Nephron (organoid): ENCODE measurements around the gene TRIM71.

Experiments
- H3K27ac Mint-ChIP-seq, 3 experiments: 2 replicates each; pipeline ENCODE4 v1.8.0; 2020; ENCODE audit warnings: mixed read lengths in 3 of 3, mild to moderate bottlenecking in 2 of 3, moderate library complexity in 1 of 3
- H3K27me3 Mint-ChIP-seq: 2 replicates; pipeline ENCODE4 v1.8.0; 2021; ENCODE audit warnings: low read depth, mild to moderate bottlenecking, moderate library complexity, mixed read lengths
- H3K36me3 Mint-ChIP-seq: 2 replicates; pipeline ENCODE4 v1.8.0; 2020; ENCODE audit warnings: low read depth, mixed read lengths
- H3K4me1 Mint-ChIP-seq: 2 replicates; pipeline ENCODE4 v1.8.0; 2020; ENCODE audit warnings: mixed read lengths
- H3K4me3 Mint-ChIP-seq, 3 experiments: 2 replicates each; pipeline ENCODE4 v1.8.0; 2020; ENCODE audit warnings: mild to moderate bottlenecking in 3 of 3, mixed read lengths in 3 of 3, moderate library complexity in 2 of 3
- H3K9me3 Mint-ChIP-seq: 2 replicates; pipeline ENCODE4 v1.8.0; 2020; ENCODE audit warnings: mixed read lengths
- TF ChIP-seq, protein P1 (sequence below), 3 experiments: fragments of 200-600 bp; sonication (generic); IDR thresholded peaks; one replicate each; pipeline ENCODE4 v1.5.0; 2021; ENCODE audit warnings: antibody characterized with exemption in 3 of 3; ENCODE audit not compliant: unreplicated experiment in 3 of 3

TRIM71 gene

DNA sequence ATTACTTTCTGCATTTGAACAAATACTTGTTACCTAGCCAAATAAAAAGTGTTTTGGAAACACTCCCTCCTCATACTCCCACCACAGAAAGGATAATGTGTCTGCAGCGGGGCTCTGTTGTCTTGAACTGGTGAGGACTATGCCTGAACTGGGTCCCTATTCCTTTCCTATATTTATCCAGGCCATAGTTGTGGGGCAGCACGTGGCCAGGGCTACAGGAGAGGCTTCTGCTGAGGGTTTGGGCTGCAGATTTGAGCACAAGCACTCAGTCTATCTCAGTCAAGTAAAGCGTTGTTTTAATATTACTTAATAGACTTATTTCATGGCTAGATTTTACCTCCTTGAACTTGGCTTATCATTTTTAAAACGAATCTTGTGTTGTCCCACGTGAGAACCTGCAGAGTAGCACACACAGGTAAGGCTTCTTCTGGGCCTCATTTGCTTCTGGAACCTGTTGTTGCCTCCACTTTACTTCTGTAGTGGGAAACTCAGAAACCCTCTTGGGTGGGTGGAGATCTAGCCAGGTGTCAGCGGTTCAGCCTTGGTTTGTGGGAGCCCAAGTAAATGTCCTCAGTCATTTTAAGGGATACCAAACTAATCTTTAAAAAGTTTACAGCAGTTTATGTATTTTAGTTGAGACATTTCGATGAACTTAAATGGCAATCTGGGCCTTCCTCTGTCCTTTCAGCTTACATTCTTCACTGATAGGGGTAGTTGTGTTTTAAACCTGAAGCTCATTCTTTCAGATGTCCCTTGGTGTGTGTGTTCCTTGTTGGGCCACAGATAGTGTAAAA lies 51.1 kb downstream of the TRIM71 start:
- H3K9me3 Mint-ChIP-seq = no peaks in the 10 kb centered on the region
- H3K27me3 Mint-ChIP-seq = peaks cover 52% of the 10 kb centered on the region
- no peak overlapping the region for H3K4me3 Mint-ChIP-seq
- H3K4me1 Mint-ChIP-seq = peaks cover 69% of the 10 kb centered on the region
- no peaks in the 10 kb centered on the region for H3K36me3 Mint-ChIP-seq
- H3K27ac Mint-ChIP-seq = peak overlapping the region; percentile 75 to 86 (median 84)
- TF ChIP-seq, protein P1, sequence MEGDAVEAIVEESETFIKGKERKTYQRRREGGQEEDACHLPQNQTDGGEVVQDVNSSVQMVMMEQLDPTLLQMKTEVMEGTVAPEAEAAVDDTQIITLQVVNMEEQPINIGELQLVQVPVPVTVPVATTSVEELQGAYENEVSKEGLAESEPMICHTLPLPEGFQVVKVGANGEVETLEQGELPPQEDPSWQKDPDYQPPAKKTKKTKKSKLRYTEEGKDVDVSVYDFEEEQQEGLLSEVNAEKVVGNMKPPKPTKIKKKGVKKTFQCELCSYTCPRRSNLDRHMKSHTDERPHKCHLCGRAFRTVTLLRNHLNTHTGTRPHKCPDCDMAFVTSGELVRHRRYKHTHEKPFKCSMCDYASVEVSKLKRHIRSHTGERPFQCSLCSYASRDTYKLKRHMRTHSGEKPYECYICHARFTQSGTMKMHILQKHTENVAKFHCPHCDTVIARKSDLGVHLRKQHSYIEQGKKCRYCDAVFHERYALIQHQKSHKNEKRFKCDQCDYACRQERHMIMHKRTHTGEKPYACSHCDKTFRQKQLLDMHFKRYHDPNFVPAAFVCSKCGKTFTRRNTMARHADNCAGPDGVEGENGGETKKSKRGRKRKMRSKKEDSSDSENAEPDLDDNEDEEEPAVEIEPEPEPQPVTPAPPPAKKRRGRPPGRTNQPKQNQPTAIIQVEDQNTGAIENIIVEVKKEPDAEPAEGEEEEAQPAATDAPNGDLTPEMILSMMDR (IDR thresholded peaks at IDR 0.05; ENCODE audit: unreplicated experiment in 3 of 3) = no peak

DNA sequence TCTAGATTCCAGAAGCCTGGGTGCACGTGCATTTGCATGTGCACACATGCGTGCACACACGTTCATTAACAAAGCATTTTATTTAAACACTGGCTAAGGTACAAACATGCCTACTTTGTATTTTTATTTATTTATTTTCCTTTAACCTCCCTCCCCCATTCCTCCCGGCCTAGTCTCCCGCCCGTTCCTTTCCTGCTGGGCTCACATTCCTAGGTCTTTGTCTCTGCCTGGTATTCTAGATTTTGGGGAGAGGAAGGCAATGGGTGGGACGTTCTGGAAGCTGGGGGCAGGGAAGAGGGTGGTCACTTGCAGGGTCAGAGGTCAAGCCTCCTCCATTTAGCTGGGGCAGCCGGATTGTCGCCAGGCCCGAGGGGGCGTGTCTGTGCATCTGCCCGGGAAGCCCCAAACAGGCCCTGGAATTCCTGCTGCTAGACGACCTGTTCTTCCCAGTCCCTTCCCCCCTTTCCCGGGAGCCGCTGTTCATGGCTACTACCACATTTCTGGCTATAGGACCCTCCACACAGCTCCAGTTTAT lies 51.8 kb downstream of the TRIM71 start:
- peak overlapping the region; percentile 75 to 86 (median 84) for H3K27ac Mint-ChIP-seq

DNA sequence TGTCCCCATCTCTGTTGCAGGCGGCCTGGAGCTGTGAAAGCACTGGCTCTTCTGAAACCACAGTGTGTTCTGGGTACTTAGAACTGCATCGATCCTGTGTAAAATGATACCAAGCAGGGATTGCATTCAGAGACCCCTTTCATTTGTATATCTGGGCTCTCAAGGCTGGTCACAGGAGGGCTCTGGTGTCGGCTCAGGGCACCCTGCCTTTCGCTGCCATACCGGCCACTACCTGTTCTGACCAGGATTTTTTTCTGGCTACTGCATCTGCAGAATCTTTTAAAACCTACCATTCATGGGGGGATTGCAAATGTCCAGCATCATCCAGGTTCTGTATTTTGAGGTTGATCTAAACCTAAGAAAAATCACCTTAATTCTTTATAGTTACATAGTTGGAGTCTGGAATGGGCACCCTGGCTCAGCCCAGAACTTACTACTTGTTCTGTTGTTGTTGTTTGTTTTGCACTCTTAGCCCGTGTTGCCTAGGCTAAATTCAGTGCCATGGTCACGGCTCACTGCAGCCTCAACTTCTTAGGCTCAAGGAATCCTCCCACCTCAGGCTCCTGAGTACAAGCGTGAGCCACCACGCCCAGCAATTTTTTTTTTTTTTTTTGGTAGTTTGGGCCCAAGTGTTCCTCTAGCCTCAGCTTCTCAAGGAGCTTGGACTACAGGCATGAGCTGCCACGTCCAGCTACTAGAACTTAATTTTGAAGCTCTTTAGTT lies 52.7 kb downstream of the TRIM71 start:
- peaks cover 63% of the 10 kb centered on the region for H3K4me1 Mint-ChIP-seq

More for the DNA sequence above, 51.8 kb downstream of the TRIM71 start:
- Mint-ChIP-seq H3K27me3 (peaks cover 49% of the 10 kb centered on the region), H3K4me3 (peak overlapping the region in 1 of 3 experiments; percentile 20), H3K4me1 (peaks cover 68% of the 10 kb centered on the region), H3K36me3 (no peaks in the 10 kb centered on the region), H3K9me3 (no peaks in the 10 kb centered on the region)
- TF ChIP-seq, protein P1 (IDR thresholded peaks at IDR 0.05; ENCODE audit: unreplicated experiment in 3 of 3) = no peak

DNA sequence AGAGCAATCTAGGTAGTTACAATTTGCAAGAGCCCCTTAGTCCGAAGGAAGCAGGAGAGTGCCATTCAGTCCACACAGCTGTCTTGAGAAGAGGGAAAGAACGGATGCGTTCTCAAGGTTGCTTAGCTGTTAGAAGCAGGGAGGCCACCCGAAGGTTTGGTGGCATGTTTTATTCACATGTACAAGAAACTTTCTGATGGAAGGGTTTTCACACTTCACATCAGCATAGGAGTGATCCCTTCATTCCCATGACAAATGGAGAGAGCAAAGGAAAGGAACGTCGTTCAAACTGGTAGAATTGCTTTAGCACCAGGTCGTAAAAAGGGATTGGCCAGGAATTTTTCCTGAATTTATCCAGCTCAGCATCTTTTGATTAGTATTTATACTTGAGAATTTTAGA lies 53.5 kb downstream of the TRIM71 start:
- TF ChIP-seq, protein P1 (IDR thresholded peaks at IDR 0.05; ENCODE audit: unreplicated experiment in 3 of 3) = no peak
- Mint-ChIP-seq H3K4me1 (peaks cover 65% of the 10 kb centered on the region), H3K4me3 (no peak overlapping the region), H3K36me3 (peaks cover 5% of the 10 kb centered on the region), H3K27me3 (peaks cover 49% of the 10 kb centered on the region), H3K9me3 (no peaks in the 10 kb centered on the region), H3K27ac (peak overlapping the region in 1 of 3 experiments; percentile 2)

More for the DNA sequence above, 52.7 kb downstream of the TRIM71 start:
- TF ChIP-seq, protein P1 (IDR thresholded peaks at IDR 0.05; ENCODE audit: unreplicated experiment in 3 of 3) = no peak
- Mint-ChIP-seq H3K4me3 (no peak overlapping the region), H3K9me3 (no peaks in the 10 kb centered on the region), H3K27ac (peak overlapping the region in 2 of 3 experiments; percentile 33 to 84), H3K36me3 (no peaks in the 10 kb centered on the region), H3K27me3 (peaks cover 44% of the 10 kb centered on the region)

DNA sequence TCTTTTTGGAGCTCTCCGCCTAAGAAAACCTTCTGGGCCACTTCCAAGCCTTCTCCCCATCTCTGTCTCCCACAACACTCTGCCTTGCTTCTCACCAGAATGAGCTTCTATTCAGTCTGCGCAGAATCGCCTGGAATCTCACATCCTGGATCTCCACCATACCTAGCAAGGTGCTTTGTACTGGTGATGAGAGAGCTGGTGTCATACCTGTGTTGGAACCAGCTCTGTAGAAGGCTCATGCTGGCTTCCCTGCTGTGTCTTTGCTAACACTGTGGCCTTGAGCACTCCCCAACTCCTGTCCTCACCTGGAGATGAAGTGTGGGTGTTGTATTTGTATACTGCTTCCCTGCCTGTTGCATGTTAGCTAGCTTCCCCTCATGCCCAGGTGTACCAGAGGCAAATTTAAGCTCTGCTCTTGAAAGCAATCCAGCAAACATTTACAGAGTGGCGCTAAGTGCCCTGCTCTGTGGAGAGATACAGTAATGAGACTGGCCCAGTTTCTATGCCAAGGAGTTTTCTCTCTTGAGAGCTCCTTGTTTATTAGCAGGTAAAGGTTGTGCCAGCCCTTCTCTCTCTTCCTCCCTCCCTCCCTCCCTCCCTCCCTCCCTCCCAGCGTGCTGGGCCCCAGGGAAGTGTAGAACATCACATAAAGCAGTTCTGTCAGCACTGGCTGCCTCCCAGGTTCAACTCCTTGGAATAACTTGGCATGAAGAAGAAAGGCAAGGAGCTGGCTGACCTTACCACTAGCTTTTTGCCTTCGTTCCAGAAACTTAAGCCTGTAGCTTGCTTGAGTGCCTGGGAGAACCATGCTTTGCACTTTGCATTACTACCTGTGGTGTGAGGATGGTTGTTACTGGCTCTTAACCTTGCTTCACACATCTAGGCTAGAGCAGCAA lies 54.9 kb downstream of the TRIM71 start:
- Mint-ChIP-seq H3K4me1 (peaks cover 61% of the 10 kb centered on the region), H3K27me3 (peaks cover 44% of the 10 kb centered on the region), H3K4me3 (peak overlapping the region in 1 of 3 experiments; percentile 11), H3K36me3 (peaks cover 16% of the 10 kb centered on the region), H3K9me3 (no peaks in the 10 kb centered on the region), H3K27ac (peak overlapping the region; percentile 47 to 89 (median 79))
- TF ChIP-seq, protein P1 (IDR thresholded peaks at IDR 0.05; ENCODE audit: unreplicated experiment in 3 of 3) = no peak
